Stimulated activated CD4-positive, alpha-beta T cell treated with anti-CD3 and anti-CD28 coated beads, TNF-alpha, amount 100 ng/mL, for 48 hours (primary cell): ENCODE results near the gene SLC17A7.
"Not testable (repeated sequence)": the region's sequence is repeated elsewhere in the genome, so short reads cannot be mapped to it uniquely, and the experiment has no call there.

Experiments
- DNase-seq, 3 donors: peaks; one replicate each; pipeline ENCODE4 v3.0.0-alpha.2; 2020; ENCODE audit warnings: low read depth in 3 of 3

SLC17A7 gene

DNA sequence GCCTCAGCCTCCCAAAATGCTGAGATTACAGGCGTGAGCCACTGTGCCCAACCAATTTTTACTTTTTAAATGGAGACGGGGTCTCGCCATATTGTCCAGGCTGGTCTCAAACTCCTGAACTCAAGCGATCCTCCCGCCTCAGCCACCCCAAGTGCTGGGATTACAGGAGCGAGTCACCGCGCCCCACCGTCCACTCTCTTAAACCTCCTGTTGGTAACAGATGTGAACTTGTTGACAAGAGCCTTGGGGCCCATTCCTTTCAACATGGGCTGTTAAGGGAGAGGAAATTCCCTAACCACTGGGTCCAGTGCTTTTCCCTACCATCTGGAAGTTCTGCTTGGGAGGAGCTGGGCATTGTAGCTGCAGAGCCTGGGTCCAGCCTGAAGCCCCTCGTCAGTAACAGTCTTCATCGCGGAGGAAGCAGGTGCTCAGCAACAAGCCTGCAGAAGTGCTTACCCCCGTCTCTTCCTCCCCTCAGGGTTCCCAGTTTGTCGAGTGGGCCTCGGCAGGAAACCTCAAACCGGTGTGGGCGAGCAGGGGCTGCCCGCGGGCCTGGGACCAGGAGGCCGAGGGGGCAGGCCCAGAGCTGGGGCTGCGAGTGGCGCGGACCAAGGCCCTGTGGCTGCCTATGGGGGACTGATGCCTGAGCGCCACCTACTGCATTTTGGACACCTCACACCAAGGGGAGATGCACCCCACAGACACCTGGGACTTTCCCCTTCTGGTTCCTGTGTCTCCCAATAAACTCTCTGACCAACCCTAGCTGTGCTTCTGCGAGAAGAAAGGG is 28.7 kb upstream of the SLC17A7 start:
- DNase-seq, result peak in 1 of 3 donors; percentile 65

DNA sequence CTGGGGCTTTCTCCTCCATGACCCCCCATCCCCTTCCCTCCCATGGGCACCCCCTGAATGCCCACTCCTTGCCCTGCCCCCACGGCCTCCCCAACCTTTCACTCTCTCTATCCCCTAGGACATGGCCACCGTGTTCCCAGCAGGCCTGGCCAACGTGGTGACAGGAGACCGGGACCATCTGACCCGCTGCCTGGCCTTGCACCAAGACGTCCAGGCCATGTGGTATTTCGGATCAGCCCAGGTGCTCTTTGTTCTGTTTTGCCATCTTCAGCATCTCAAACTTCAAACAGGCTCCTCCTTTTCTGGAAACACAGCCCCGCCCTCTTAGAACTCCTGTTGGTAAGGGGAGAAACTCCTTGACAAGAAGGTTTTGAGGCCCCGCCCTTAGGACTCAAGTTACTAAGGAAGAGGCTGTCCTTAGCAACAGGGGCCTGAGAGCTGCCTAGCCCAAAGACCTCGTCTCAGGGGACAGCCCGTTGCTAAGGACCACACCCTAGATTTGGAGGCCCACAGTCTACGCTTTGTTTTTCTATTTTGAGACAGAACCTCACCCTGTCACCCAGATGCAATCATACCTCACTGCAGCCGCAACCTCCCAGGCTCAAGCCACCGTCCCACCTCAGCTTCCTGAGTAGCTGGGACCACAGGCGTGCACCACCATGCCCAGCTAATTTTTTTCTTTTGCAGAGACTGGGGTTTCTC is 27.6 kb upstream of the SLC17A7 start:
- DNase-seq, result peak; percentile 61 to 70 (median 65)

DNA sequence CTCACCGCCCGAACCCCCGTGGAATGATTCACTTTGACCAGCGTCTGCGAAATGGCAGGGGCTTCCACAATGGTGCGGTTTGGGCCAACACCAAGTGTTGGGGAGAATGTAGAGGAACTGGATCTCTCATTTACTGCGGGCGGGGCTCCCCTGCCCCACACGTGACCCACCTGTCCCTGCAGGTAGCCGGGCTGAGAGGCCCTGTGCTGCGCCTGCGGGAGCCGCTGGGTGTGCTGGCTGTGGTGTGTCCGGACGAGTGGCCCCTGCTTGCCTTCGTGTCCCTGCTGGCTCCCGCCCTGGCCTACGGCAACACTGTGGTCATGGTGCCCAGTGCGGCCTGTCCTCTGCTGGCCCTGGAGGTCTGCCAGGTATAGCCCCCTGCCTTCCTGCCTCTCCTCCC is 26.9 kb upstream of the SLC17A7 start:
- no peak for DNase-seq

DNA sequence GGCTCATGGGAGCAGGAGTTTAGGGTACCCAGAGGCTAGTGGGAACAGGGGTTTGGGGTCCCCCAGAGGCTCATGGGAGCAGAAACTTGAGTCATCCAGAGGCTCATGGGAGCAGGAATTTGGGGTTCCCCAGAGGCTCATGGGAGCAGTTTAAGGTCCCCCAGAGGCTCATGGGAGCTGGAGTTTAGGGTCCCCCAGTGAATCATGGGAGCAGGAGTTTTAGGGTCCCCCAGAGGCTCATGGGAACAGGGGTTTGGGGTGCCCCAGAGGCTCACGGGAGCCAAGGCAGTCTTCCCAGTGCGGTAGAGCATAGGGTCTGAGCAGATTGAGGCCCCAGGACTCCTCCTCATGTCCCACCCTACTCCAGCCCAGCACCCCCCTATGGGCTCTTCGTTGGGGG is 24.0 kb upstream of the SLC17A7 start:
- DNase-seq, result no peak

DNA sequence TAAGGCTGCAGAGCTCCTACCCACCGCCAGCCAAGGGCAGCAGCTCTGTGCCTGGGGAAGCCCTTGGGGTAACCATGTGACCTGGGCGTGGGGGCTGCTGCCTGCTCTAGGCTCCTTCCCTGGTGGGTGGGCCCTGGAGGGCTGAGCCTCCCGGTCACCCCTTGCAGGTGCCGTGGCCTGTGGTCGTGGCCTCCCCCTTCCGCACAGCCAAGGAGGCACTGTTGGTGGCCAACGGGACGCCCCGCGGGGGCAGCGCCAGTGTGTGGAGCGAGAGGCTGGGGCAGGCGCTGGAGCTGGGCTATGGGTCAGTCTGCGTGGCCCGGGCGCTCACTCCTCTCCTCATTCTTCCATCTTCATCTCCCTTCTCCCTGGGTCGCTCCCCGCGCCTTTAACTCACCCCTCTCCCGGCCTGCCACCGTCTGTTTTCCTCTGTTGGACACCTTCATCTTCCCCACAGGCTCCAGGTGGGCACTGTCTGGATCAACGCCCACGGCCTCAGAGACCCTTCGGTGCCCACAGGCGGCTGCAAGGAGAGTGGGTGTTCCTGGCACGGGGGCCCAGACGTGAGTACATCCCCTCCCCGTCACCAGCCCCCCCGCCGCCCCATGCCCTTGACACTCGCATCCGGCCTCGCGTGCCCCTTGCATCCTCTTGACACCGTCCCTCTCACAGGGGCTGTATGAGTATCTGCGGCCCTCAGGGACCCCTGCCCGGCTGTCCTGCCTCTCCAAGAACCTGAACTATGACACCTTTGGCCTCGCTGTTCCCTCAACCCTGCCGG is 22.8 kb upstream of the SLC17A7 start:
- DNase-seq, result no peak

DNA sequence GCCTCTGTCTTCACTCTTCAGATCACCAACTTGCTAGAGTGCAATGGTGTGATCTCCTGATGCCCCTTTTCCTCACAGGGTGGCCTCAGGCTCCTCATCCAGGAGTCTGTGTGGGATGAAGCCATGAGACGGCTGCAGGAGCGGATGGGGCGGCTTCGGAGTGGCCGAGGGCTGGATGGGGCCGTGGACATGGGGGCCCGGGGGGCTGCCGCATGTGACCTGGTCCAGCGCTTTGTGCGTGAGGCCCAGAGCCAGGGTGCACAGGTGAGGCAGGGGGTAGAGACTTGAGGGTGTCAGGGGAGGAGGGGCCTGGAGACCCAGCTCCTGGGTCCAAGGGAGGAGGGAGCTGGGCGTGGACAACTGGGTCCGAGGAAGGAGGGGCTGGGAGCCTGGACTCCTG is 21.2 kb upstream of the SLC17A7 start:
- DNase-seq, result no peak

DNA sequence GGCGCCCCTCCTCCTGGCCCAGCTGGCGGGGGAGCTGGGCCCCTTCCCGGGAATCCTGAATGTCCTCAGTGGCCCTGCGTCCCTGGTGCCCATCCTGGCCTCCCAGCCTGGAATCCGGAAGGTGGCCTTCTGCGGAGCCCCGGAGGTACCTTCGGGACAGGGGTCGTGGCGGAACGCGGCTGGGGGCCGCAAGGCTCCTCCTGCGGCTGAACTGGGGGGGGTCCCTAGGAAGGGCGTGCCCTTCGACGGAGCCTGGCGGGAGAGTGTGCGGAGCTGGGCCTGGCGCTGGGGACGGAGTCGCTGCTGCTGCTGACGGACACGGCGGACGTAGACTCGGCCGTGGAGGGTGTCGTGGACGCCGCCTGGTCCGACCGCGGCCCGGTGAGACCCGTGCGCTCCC is 20.3 kb upstream of the SLC17A7 start:
- no peak for DNase-seq

DNA sequence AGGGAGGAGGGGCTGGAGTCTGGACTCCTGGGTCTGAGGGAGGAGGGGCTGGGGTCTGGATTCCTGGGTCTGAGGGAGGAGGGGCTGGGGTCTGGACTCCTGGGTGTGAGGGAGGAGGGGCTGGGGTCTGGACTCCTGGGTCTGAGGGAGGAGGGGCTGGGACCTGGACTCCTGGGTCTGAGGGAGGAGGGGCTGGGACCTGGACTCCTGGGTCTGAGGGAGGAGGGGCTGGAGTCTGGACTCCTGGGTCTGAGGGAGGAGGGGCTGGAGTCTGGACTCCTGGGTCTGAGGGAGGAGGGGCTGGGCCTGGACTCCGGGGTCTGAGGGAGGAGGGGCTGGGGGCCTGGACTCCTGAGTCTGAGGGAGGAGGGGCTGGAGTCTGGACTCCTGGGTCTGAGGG is 19.8 kb upstream of the SLC17A7 start:
- DNase-seq, result not testable (repeated sequence)

DNA sequence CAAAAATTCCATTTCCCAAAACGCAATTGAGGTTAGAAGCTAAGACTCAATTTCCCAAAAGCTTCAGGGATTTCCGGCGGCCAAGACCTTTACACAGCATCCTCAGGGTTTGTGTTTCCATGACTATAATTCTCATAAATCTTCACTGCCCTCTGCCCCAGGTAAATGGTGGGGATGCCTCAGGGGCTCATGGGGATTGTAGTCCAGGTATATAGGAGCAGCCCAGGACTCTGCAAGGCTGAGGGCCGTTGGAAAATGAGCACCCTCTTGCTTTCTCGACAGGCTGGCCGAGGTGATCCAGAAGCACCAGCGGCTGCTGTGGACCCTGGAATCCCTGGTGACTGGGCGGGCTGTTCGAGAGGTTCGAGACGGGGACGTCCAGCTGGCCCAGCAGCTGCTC is 18.1 kb upstream of the SLC17A7 start:
- no peak for DNase-seq

DNA sequence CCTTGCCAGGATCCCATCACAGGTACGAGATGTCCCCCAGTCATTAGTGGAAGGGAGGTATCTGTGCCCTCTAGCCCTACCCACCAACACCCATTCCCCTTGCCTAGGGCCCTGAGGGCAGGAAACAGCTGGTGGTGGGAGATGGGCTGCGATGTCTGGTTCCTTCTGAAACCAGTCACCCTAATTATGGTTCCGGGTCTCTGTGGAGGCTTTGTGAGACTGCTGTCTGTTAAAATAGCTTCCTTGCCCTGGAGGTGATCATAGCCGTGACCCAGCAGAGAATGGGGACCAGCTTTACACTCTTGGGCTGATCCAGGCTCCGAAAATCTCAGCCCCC is 17.2 kb upstream of the SLC17A7 start:
- no peak for DNase-seq

DNA sequence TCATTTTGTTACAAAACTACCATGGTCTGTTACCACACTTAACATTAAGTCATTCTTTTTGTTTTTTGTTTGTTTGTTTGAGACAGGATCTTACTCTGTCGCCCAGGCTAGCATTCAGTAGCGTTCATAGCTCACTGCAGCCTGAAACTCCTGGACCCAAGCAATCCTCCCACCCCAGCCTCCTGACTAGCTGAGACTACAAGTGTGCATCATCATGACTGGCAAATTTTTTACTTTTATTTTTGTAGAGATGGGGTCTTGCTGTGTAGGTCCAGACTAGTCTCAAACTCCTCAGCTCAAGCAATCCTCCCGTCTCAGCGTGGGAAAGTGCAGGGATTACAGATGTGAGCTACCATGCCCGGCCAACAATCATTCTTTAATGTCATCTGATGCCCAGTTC is 15.0 kb upstream of the SLC17A7 start:
- DNase-seq, result no peak

DNA sequence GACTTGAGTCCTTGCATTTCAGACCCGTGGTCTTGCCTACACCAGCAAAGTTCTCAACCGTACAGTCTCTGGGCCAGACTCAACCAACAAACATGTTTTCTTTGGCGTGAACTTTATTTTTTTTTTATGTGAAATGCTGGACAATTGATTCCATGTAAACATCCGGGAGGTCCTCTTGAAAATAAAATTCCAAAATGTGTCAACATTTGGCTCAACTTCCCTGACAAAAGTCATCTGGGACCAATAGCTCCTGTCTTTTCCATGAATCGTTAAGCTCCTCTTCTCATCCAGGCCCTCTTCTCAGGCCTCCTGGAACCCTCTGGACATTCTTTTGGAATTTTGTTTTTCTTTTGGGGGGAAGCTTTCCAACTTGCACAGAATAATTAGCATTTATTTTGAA is 14.4 kb upstream of the SLC17A7 start:
- DNase-seq, result no peak

DNA sequence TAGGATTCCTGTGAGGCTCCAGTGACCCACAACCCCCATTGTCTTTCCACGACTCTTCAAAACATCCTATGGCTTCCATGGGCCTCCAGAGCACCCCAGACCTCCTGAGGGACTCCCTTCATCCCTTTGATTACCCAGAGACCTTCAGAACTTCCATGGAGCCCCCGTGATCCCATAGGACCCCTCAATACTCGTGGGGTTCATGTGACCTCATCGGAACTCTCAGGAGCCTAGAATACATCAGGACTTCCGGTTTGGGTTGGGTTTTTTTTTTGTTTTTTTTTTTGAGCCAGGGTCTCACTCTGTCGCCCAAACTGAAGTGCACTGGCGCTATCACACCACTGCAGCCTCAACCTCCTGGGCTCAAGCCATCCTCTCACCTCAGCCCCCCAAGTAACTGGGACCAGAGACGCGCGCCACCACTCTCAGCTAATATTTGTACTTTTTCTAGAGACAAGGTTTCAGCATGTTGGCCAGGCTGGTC is 12.5 kb upstream of the SLC17A7 start:
- DNase-seq, result no peak

DNA sequence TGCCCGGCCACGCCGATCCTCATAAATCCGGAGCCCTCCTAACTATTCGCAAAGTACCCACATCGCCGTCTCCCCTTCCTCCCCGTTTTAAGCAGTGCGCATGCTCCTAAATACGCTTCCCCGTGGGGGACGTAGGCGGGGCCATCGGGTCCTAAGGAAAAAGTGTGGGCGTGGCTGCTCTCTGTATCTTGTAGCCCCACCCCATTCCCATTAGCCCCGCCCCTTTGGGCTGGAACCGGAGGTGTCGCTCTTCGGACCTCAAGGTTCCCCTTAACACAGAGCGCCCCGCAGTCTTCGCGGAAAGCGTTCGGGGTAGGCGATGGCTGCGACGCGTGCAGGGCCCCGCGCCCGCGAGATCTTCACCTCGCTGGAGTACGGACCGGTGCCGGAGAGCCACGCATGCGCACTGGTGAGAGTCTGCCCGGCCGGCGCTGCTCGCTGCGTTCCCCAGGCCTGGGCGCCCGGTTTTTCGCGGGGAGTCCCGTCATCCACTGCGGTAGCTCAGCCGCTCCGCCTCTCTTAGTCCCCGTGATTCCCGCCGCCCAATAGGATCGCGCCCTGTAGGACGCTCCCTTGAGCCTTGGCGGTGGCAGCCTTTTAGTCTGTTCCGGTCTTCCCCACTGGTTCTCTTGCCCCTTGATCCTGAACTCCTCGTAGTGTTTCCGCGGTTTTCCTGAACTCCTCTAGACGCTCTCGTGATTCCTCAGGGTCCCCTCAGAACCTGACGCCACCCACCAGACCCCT is 11.9 kb upstream of the SLC17A7 start, which contains the start of gene ALDH16A1:
Gene ALDH16A1, plus strand, starts transcription at position 213 of the 744 bp plus-strand sequence. Its CDS starts 107 bp downstream, at position 320.
- peak; percentile 96 to 98 (median 98) for DNase-seq

DNA sequence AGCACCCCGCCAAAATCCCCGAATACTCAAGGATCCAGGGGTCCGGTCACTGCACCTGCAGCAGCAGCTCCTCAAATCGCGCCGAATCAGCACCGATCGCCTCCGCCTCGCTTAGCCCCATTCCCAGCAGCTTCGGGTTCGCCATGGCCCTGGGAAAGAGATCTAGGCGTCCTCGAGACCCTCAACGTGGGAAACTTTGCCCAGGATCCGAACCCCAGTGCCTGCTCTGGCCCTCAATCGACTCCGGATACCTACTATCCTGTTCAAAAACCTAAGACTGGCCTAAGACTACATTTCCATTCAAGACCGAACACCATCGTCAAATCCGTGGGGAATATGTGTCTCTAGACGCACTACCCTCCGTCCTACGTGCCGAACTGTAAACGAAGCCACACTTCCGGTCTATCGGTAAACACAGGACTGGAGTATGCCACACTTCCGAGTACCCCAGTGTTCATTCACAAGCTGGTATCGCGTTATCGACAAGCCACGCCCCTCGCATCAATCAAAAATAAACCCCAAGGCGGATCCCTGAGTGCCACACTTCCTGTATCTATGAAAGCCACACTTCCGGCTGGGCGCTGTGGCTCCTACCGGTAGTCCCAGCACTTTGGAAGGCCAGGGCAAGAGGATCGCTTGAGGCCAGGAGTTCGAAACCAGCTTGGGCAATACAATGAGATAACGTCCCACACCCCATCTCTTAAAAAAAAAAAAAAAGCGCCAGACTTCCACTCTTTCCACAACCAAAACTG is 10.3 kb upstream of the SLC17A7 start, which contains the start of gene PIH1D1:
Gene PIH1D1, minus strand, starts transcription at position 385 of the 752 bp plus-strand sequence. Its CDS starts 240 bp downstream, at position 145.
- peak; percentile 91 to 94 (median 94) for DNase-seq

DNA sequence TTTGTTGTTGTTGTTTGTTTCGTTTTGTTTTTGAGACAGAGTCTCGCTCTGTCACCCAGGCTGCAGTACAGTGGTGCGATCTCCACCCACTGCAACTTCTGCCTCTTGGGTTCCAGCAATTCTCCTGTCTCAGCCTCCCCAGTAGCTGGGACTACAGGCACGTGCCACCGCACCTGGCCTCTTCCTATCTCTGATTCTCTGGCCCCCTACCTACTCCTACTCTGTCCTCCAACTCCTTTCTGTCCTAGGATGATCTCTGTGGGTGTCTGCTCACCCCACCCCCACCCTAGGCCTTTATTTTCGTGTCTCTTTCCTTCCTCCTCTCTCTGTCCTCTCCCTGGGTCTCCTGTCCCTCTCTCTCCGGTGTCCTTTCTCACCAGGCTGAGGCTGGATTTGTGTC is 9.1 kb upstream of the SLC17A7 start:
- no peak for DNase-seq

DNA sequence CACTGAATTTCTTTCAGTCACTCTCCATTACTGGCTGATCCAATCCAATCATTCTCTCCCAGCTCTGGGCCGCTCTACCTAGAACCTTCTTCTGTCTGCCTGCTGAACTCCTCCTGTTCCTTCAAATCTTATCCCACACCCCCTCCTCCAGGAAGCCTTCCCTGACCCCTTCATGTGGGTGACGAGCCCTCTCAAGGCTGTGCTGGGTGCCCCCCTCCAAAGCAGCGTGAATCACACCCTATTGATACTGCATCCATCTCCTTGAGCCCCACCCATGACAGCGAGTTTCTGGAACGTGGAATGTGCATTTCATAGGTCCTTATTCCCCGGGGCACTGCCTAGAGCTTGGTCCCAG is 7.1 kb upstream of the SLC17A7 start:
- no peak for DNase-seq

DNA sequence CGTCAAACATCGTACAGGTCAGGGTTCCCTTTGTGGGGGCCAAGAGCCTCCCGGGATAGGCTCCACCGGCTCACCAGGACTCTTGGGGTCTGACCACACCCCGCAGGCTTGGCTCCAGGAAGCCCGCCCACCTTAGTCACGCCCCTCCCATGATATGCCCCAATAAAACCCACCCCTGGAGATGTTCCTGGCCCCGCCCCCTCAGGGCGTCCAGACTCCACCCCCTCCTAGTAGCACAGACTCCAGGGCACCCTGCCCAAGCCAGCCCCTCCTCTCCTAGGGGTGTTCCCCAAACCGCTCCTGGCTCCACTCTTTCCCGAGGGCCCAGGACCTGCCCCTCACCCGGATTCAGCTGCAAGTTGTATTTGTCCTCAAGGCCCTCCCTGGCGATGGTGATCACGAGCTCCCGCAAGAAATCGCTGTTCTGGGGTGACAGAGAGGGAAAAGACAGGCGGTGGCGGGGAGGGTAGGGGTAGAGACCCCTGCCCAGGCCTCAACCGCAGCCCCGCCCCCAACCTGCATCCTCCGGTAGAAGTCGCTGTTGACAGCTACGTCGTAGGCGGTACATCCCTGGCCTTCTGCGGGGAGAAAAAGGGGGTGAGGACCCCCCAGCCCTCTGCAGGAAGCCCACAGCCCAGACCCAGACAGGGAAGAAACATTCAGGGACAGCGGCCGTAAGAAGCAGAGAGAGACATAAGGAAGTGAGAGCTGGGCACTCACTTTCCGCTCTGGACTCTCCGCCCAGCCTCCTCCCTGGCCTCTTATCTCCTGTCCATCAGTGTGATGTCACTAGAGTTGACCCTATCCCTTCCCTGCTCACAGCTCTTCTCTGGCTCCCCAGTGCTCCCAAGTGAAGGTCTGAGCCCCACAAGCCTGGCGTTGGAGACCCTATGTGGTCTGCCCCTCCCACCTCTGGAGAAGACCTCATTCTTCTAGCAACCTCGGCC is 6.4 kb upstream of the SLC17A7 start:
- DNase-seq, result no peak

DNA sequence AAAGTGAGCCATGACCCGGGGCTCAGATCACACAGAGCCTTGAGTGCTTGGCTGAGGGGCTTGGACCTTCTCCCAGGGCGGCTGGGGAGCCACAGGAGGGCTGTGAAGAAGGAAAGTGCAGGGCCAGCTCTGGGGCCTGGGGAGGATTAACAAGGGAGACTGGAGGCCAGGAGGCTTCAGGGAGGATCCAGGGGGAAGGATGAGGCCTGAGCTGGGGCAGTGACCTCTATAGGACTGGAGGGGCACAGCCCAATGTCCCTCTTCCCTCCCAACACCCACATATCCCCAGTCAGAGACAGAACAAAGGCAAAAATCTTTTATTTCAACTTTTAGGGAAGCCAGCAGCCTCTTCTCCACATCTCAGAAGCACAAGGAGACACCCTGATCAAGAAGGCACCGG is 4.7 kb upstream of the SLC17A7 start:
- no peak for DNase-seq
